OCI-LY7 (cell line): ENCODE measurements around the gene SPNS2. TPM values are rescaled to one million over a fixed set of nuclear protein-coding genes. Genes with fewer than 3 reads are reported as not detected.

Experiments used
- BruUV-seq: library from RNA; stranded (reverse); fragments of 400-500 nt; replicated peaks from 2 replicates; lab custom pipeline; 2021; lab: Mats Ljungman, UMichigan
- CTCF ChIA-PET: fragments of 300-600 bp; sonication (Branson Sonifier 250); formaldehyde crosslinking; loops from one replicate; lab custom pipeline; 2022; ENCODE audit warnings: antibody characterized with exemption; ENCODE audit not compliant: unreplicated experiment; lab: Charles Lee
- POLR2A ChIA-PET: fragments of 300-600 bp; sonication (Branson Sonifier 250); formaldehyde crosslinking; loops from one replicate; lab custom pipeline; 2022; ENCODE audit warnings: antibody characterized with exemption; lab: Charles Lee
- DNase-seq: peaks from one replicate; pipeline ENCODE4 v3.0.0-alpha.2; 2015; ENCODE audit warnings: low spot score
- H2AFZ ChIP-seq: fragments of 200-600 bp; sonication (generic), shearing (Covaris generic); 2 replicates; pipeline ENCODE4 v1.6.1; 2014; ENCODE audit warnings: mild to moderate bottlenecking, antibody characterized with exemption, low read length, moderate library complexity
- H3K27ac ChIP-seq: fragments of 200-600 bp; sonication (generic); 2 replicates; pipeline ENCODE4 v1.5.1; 2014; ENCODE audit warnings: mixed run types, low read depth, mild to moderate bottlenecking, moderate library complexity, low read length, inconsistent platforms; ENCODE audit not compliant: poor library complexity, severe bottlenecking
- H3K36me3 ChIP-seq: fragments of 200-600 bp; sonication (generic); 2 replicates; pipeline ENCODE4 v1.6.1; 2014; ENCODE audit warnings: mild to moderate bottlenecking, antibody characterized with exemption, low read length, moderate library complexity, mixed read lengths; ENCODE audit not compliant: insufficient read depth
- H3K4me1 ChIP-seq: fragments of 200-600 bp; sonication (generic); 2 replicates; pipeline ENCODE4 v1.5.1; 2014; ENCODE audit warnings: mild to moderate bottlenecking, low read length; ENCODE audit not compliant: insufficient read depth, poor library complexity, severe bottlenecking
- H3K4me2 ChIP-seq: fragments of 200-600 bp; sonication (generic); 2 replicates; pipeline ENCODE4 v1.6.1; 2014; ENCODE audit warnings: mild to moderate bottlenecking, low read length
- H3K4me3 ChIP-seq: fragments of 200-600 bp; sonication (generic); 2 replicates; pipeline ENCODE4 v1.5.1; 2014; ENCODE audit warnings: mild to moderate bottlenecking, low read depth, low read length; ENCODE audit not compliant: poor library complexity, severe bottlenecking
- H3K79me2 ChIP-seq: fragments of 200-600 bp; sonication (generic); 2 replicates; pipeline ENCODE4 v1.6.1; 2016; ENCODE audit warnings: low read depth, mild to moderate bottlenecking, low read length, moderate library complexity, mixed read lengths; ENCODE audit not compliant: insufficient read depth
- H3K9me2 ChIP-seq: fragments of 200-600 bp; sonication (generic); 2 replicates; pipeline ENCODE4 v1.6.1; 2016; ENCODE audit warnings: mild to moderate bottlenecking, low read length, mixed read lengths; ENCODE audit not compliant: insufficient read depth
- H3K9me3 ChIP-seq: fragments of 200-600 bp; sonication (generic); 2 replicates; pipeline ENCODE4 v1.6.1; 2014; ENCODE audit warnings: mild to moderate bottlenecking, mixed run types, low read length, mixed read lengths
- H4K20me1 ChIP-seq: fragments of 200-600 bp; sonication (generic); 2 replicates; pipeline ENCODE4 v1.6.1; 2014; ENCODE audit warnings: mild to moderate bottlenecking, antibody characterized with exemption, low read length, moderate library complexity, mixed read lengths; ENCODE audit not compliant: insufficient read depth
- CTCF ChIP-seq: fragments of 200-600 bp; sonication (generic); conservative IDR thresholded peaks from 2 replicates; pipeline ENCODE4 v1.5.1; 2014; ENCODE audit warnings: mild to moderate bottlenecking, antibody characterized with exemption, low read length, moderate library complexity, mixed read lengths
- EZH2phosphoT487 ChIP-seq: fragments of 200-600 bp; sonication (generic); IDR thresholded peaks from 2 replicates; pipeline ENCODE4 v1.6.1; 2018; ENCODE audit warnings: low read depth, borderline replicate concordance, mild to moderate bottlenecking, mixed run types, antibody characterized with exemption, low read length, moderate library complexity, mixed read lengths
- intact Hi-C: fragments of 100-400 bp; cut with micrococcal nuclease; formaldehyde crosslinking; loops from one replicate; pipeline ENCODE4 v1.10.0; 2022; ENCODE audit not compliant: unreplicated experiment
- total RNA-seq, 2 experiments: library from RNA; depleted of rRNA in 1 of 2; stranded (reverse); fragments of >200 nt in 1 of 2; shearing (Covaris generic) in 1 of 2; gene quantifications; 2 replicates each; pipeline ENCODE4 v1.2.3, GENCODE V29; 2014 to 2022

SPNS2 gene
- total RNA-seq, 2 experiments from 2014 or later = 1.6 to 5.4 TPM

- no peaks in the 10 kb centered on the region for H4K20me1 ChIP-seq
- no peaks in the 10 kb centered on the region for H3K9me2 ChIP-seq
- peak; percentile 69 for DNase-seq
- intact Hi-C loops = loop anchor here (1.0 kb wide), 1 partner anchor 77 kb away; no protein-coding TSS in a partner anchor
- H3K9me3 ChIP-seq = no peaks in the 10 kb centered on the region
- H3K27ac ChIP-seq = peak overlapping the region; percentile 26
- no TSS peak for BruUV-seq
- no peaks in the 10 kb centered on the region for H3K79me2 ChIP-seq
- H3K4me2 ChIP-seq = peak overlapping the region; percentile 54
- TF ChIP-seq CTCF (no peak), EZH2phosphoT487 (no peak)
- ChIA-PET CTCF (no interaction called here), POLR2A (interaction anchor here (0.6 kb wide), 1 partner anchor 502 kb away, joined by 3 read pairs; no protein-coding TSS in a partner anchor)
- H3K36me3 ChIP-seq = no peaks in the 10 kb centered on the region
- H2AFZ ChIP-seq = no peak overlapping the region
- peak overlapping the region; percentile 13 for H3K4me3 ChIP-seq
- H3K4me1 ChIP-seq = peaks cover 54% of the 10 kb centered on the region
Measured at GRCh38 chr17:4497101-4497824, 1.4 kb upstream of the SPNS2 start.

GRCh38 chr17:4499431-4500190 is 930 bp downstream of the SPNS2 start:
- DNase-seq = no peak
- H3K36me3 ChIP-seq = no peaks in the 10 kb centered on the region
- no peak overlapping the region for H3K27ac ChIP-seq
- no peaks in the 10 kb centered on the region for H3K79me2 ChIP-seq
- H2AFZ ChIP-seq = no peak overlapping the region
- H3K4me1 ChIP-seq = peaks cover 53% of the 10 kb centered on the region
- H4K20me1 ChIP-seq = no peaks in the 10 kb centered on the region
- H3K9me3 ChIP-seq = no peaks in the 10 kb centered on the region
- TF ChIP-seq CTCF = no peak
- TF ChIP-seq EZH2phosphoT487 = no peak
- POLR2A ChIA-PET = interaction anchor here (1.2 kb wide), 1 partner anchor 16 kb away, joined by 3 read pairs; no protein-coding TSS in a partner anchor
- no peaks in the 10 kb centered on the region for H3K9me2 ChIP-seq
- intact Hi-C loops = no loop called here
- CTCF ChIA-PET = no interaction called here
- peak overlapping the region; percentile 52 for H3K4me3 ChIP-seq
- H3K4me2 ChIP-seq = peak overlapping the region; percentile 60
- no TSS peak for BruUV-seq

GRCh38 chr17:4500191-4500571 is 1.5 kb downstream of the SPNS2 start:
- H3K4me2 ChIP-seq = peak overlapping the region; percentile 60; the same call in 1 of the 2 replicates
- POLR2A ChIA-PET = no interaction called here
- CTCF ChIA-PET = no interaction called here
- H3K36me3 ChIP-seq = no peaks in the 10 kb centered on the region
- H2AFZ ChIP-seq = no peak overlapping the region
- H3K9me2 ChIP-seq = no peaks in the 10 kb centered on the region
- no peak overlapping the region for H3K27ac ChIP-seq
- BruUV-seq = no TSS peak
- TF ChIP-seq EZH2phosphoT487 = no peak
- no peak for TF ChIP-seq CTCF
- H3K4me1 ChIP-seq = peaks cover 56% of the 10 kb centered on the region
- H3K4me3 ChIP-seq = no peak overlapping the region
- no peaks in the 10 kb centered on the region for H3K79me2 ChIP-seq
- no peak for DNase-seq
- intact Hi-C loops = no loop called here
- H4K20me1 ChIP-seq = no peaks in the 10 kb centered on the region
- H3K9me3 ChIP-seq = no peaks in the 10 kb centered on the region
